Endothelial cell of umbilical vein (primary cell): ENCODE measurements around the gene HAND1. TPM values are rescaled to one million over a fixed set of nuclear protein-coding genes. Genes with fewer than 3 reads are reported as not detected.

Experiments
- Bru-seq: library from RNA; stranded (reverse); fragments of 400-500 nt; gene quantifications from one replicate; lab custom pipeline; 2021; lab: Mats Ljungman, UMichigan
- BruChase-seq, 2 experiments: library from RNA; stranded (reverse); fragments of 400-500 nt; gene quantifications; one replicate each; lab custom pipeline; 2021; lab: Mats Ljungman, UMichigan
- BruUV-seq: library from RNA; stranded (reverse); fragments of 400-500 nt; replicated peaks from 2 replicates; lab custom pipeline; 2021; lab: Mats Ljungman, UMichigan
- CTCF ChIA-PET: fragments of 300-600, 350-600 bp; sonication (Branson Sonifier 250); formaldehyde crosslinking; loops from one replicate; lab custom pipeline; 2021; ENCODE audit warnings: antibody characterized with exemption, inconsistent platforms; lab: Charles Lee
- POLR2A ChIA-PET: fragments of 300-600, 350-600 bp; sonication (Branson Sonifier 250); formaldehyde crosslinking; loops from one replicate; lab custom pipeline; 2021; ENCODE audit warnings: antibody characterized with exemption, inconsistent platforms; lab: Charles Lee
- DNase-seq: peaks from one replicate; pipeline ENCODE4 v3.0.0-alpha.2; 2011; ENCODE audit warnings: low read depth, low spot score
- FAIRE-seq: peaks from 2 replicates; lab custom pipeline; 2011; peaks lifted over from hg19 to GRCh38; lab: Jason Lieb, UNC
- H2AFZ ChIP-seq: 2 replicates; pipeline ENCODE4 v1.6.0; 2012; ENCODE audit warnings: low read depth, low read length, control low read depth, inconsistent platforms
- H3K27ac ChIP-seq: 2 replicates; pipeline ENCODE4 v1.5.1; 2011; ENCODE audit warnings: low read depth, mild to moderate bottlenecking, control low read depth, low read length, moderate library complexity; ENCODE audit not compliant: insufficient read depth
- H3K27me3 ChIP-seq, 2 experiments: 2 replicates each; pipeline versions ENCODE4 v1.6.0 to v1.6.1; 2011; ENCODE audit warnings: low read length in 2 of 2, mixed read lengths in 1 of 2; ENCODE audit not compliant: control insufficient read depth in 2 of 2, insufficient read depth in 2 of 2
- H3K36me3 ChIP-seq, 2 experiments: 2 replicates in 1 of 2; 3 replicates in 1 of 2; pipeline ENCODE4 v1.5.1; 2011; ENCODE audit warnings: low read length in 2 of 2, mild to moderate bottlenecking in 1 of 2, moderate library complexity in 1 of 2; ENCODE audit not compliant: control insufficient read depth in 2 of 2, insufficient read depth in 2 of 2; ENCODE audit errors: extremely low read depth in 1 of 2
- H3K4me1 ChIP-seq: 3 replicates; pipeline ENCODE4 v1.5.1; 2011; ENCODE audit warnings: mild to moderate bottlenecking, low read length; ENCODE audit not compliant: control insufficient read depth, insufficient read depth; ENCODE audit errors: extremely low read depth
- H3K4me2 ChIP-seq: 2 replicates; pipeline ENCODE4 v1.6.1; 2011; ENCODE audit warnings: low read length, control low read depth, mixed read lengths; ENCODE audit not compliant: insufficient read depth
- H3K4me3 ChIP-seq, 3 experiments: fragments of 200-600 bp in 1 of 3; sonication (generic), shearing (Covaris generic) in 1 of 3; replicated peaks in 1 of 3; 2 replicates each; pipeline ENCODE4 v1.5.1; 2011 to 2016; ENCODE audit warnings: control low read depth in 3 of 3, low read length in 3 of 3, mild to moderate bottlenecking in 2 of 3, inconsistent platforms in 1 of 3, low read depth in 1 of 3, moderate library complexity in 1 of 3; ENCODE audit not compliant: insufficient read depth in 1 of 3
- H3K79me2 ChIP-seq: 2 replicates; pipeline ENCODE4 v1.6.0; 2012; ENCODE audit warnings: low read length, inconsistent platforms; ENCODE audit not compliant: control insufficient read depth, insufficient read depth
- H3K9ac ChIP-seq: replicated peaks from 2 replicates; pipeline ENCODE3; 2011; ENCODE audit warnings: low read length, control low read depth; ENCODE audit not compliant: insufficient read depth; ENCODE audit errors: extremely low read depth
- H3K9me1 ChIP-seq: replicated peaks from 3 replicates; pipeline ENCODE4 v1.6.0; 2011; ENCODE audit warnings: mild to moderate bottlenecking, low read length; ENCODE audit not compliant: control insufficient read depth, insufficient read depth; ENCODE audit errors: extremely low read depth
- H3K9me3 ChIP-seq: replicated peaks from 2 replicates; pipeline ENCODE4 v1.5.1; 2012; ENCODE audit warnings: low read length, inconsistent platforms; ENCODE audit not compliant: control insufficient read depth, insufficient read depth
- H4K20me1 ChIP-seq: replicated peaks from 2 replicates; pipeline ENCODE3; 2011; ENCODE audit warnings: mild to moderate bottlenecking, low read length; ENCODE audit not compliant: control insufficient read depth, insufficient read depth; ENCODE audit errors: extremely low read depth
- CTCF ChIP-seq, 2 donors: IDR thresholded peaks; 1 replicate in 1 of 2; 2 replicates in 1 of 2; pipeline ENCODE4 v1.5.1; 2011; ENCODE audit warnings: low read length in 2 of 2, mild to moderate bottlenecking in 2 of 2, moderate library complexity in 2 of 2, control low read depth in 1 of 2, inconsistent platforms in 1 of 2, low read depth in 1 of 2; ENCODE audit not compliant: insufficient read depth in 1 of 2; ENCODE audit errors: extremely low read depth in 1 of 2
- EZH2 ChIP-seq: IDR thresholded peaks from 2 replicates; pipeline ENCODE4 v1.6.1; 2012; ENCODE audit warnings: borderline replicate concordance, low read depth, mild to moderate bottlenecking, moderate library complexity, low read length, inconsistent platforms; ENCODE audit not compliant: severe bottlenecking
- FOS ChIP-seq: IDR thresholded peaks from 2 replicates; pipeline ENCODE4 v1.6.1; 2011; ENCODE audit warnings: mild to moderate bottlenecking, low read length, moderate library complexity, borderline replicate concordance; ENCODE audit not compliant: insufficient read depth
- GATA2 ChIP-seq: IDR thresholded peaks from 2 replicates; pipeline ENCODE4 v1.7.0; 2011; ENCODE audit warnings: low read depth, mild to moderate bottlenecking, moderate library complexity, mixed read lengths, low read length; ENCODE audit not compliant: insufficient read length, insufficient read depth
- JUN ChIP-seq: IDR thresholded peaks from 2 replicates; pipeline ENCODE4 v1.6.1; 2011; ENCODE audit warnings: borderline replicate concordance, low read depth; ENCODE audit not compliant: insufficient read length, insufficient read depth
- MAX ChIP-seq: IDR thresholded peaks from 2 replicates; pipeline ENCODE4 v1.6.1; 2011; ENCODE audit not compliant: insufficient read depth, insufficient read length
- MYC ChIP-seq: IDR thresholded peaks from one replicate; pipeline ENCODE4 v1.6.1; 2011; ENCODE audit warnings: mild to moderate bottlenecking, low read depth, low read length
- POLR2A ChIP-seq: IDR thresholded peaks from 2 replicates; pipeline ENCODE4 v1.6.1; 2012; ENCODE audit warnings: low read depth, mild to moderate bottlenecking, control low read depth, low read length
- POLR2AphosphoS5 ChIP-seq: IDR thresholded peaks from 2 replicates; pipeline ENCODE4 v1.6.1; 2012; ENCODE audit warnings: low read depth, mild to moderate bottlenecking, control low read depth, low read length, moderate library complexity; ENCODE audit not compliant: insufficient read depth
- dilution Hi-C: fragments of 300-500 bp; cut with MboI; formaldehyde crosslinking; loops from one replicate; pipeline ENCODE4 v1.15.0; 2019; ENCODE audit warnings: low sequenced_read_pairs; ENCODE audit not compliant: extremely low pct_ligation_motif_present
- intact Hi-C: fragments of 100-400 bp; cut with micrococcal nuclease; formaldehyde crosslinking; loops from one replicate; pipeline ENCODE4 v1.10.0; 2022
- long read RNA-seq: library from polyadenylated mRNA; stranded (forward); transcript quantifications from one replicate; pipeline ENCODE4 v2.0.0, GENCODE V29; 2021
- polyA minus RNA-seq, 3 experiments: library from RNA; depleted of rRNA, polyadenylated mRNA; stranded (reverse); fragments of >200 nt; gene quantifications; 1 replicate in 1 of 3; 2 replicates in 2 of 3; pipeline ENCODE4 v1.2.3, GENCODE V29; 2011
- polyA plus RNA-seq, 4 experiments: library from polyadenylated mRNA; depleted of rRNA in 3 of 4; stranded (reverse) in 3 of 4; unstranded in 1 of 4; fragments of >200 nt; gene quantifications; 2 replicates each; pipeline versions ENCODE4 v1.2.1 to v1.2.3, GENCODE V29; 2011 to 2012; ENCODE audit warnings: missing spikeins in 1 of 4
- total RNA-seq: library from RNA; stranded (reverse); gene quantifications from 2 replicates; pipeline ENCODE4 v1.2.3, GENCODE V29; 2021

HAND1 gene
- not detected in 2 replicates for total RNA-seq
- polyA plus RNA-seq: not detected in 2 replicates
- not detected in 2 replicates for polyA plus RNA-seq (2011; cell fraction: cytosol; rRNA removed)
- polyA plus RNA-seq (2011; cell fraction: nucleus; rRNA removed): not detected in 2 replicates
- polyA plus RNA-seq (2012): not detected in 2 replicates
- not detected in 2 replicates for polyA minus RNA-seq
- polyA minus RNA-seq (2011; cell fraction: cytosol; rRNA and poly(A)+ RNA removed): not detected
- polyA minus RNA-seq (2011; cell fraction: nucleus; rRNA and poly(A)+ RNA removed): not detected in 2 replicates
- not detected for Bru-seq, nascent RNA
- not detected for BruChase-seq, experiment 1, labeled RNA remaining after a 6-hour chase
- BruChase-seq, experiment 2, labeled RNA remaining after a 2-hour chase: not detected
- long read RNA-seq: 0 reads

GRCh38 chr5:154478224-154478565 is at the start of gene HAND1:
Gene HAND1 (minus strand): TSS chr5:154478227. CDS start chr5:154478008, 219 bp downstream.
- Histone ChIP-seq H3K9me3 (no peaks in the 10 kb centered on the region), H3K9ac (no peak within 1 kb of the TSS), H2AFZ (no peak within 1 kb of the TSS), H3K36me3 (no peaks in the 10 kb centered on the region), H3K79me2 (no peaks in the 10 kb centered on the region), H3K27me3 (peaks cover 97 to 98% of the 10 kb centered on the region in 2 experiments), H3K4me3 (no peak within 1 kb of the TSS), H3K9me1 (no peaks in the 10 kb centered on the region), H4K20me1 (no peaks in the 10 kb centered on the region), H3K4me2 (peak within 1 kb of the TSS; percentile 30), H3K4me1 (no peaks in the 10 kb centered on the region), H3K27ac (no peak within 1 kb of the TSS)
- no TSS peak for BruUV-seq
- no peak for TF ChIP-seq MAX
- TF ChIP-seq JUN: no peak
- TF ChIP-seq EZH2: no peak
- no peak for TF ChIP-seq MYC
- no peak for TF ChIP-seq FOS
- no peak for TF ChIP-seq POLR2A
- no peak for TF ChIP-seq CTCF (IDR thresholded peaks at IDR 0.05; ENCODE audit: extremely low read depth in 1 of 2, insufficient read depth in 1 of 2, low read depth in 1 of 2, low read length in 2 of 2)
- TF ChIP-seq POLR2AphosphoS5: no peak
- no peak for TF ChIP-seq GATA2
- peak; percentile 21 for FAIRE-seq
- dilution Hi-C loops (no loop called here), intact Hi-C loops (no loop called here)
- ChIA-PET POLR2A (interaction anchor here (0.6 kb wide), 1 partner anchor 137 kb away, joined by 6 read pairs; no protein-coding TSS in a partner anchor), CTCF (no interaction called here)
- peak; percentile 34 for DNase-seq
